ENCODE measurements around the gene CASZ1. TPM values are rescaled to one million over a fixed set of nuclear protein-coding genes. Genes with fewer than 3 reads are reported as not detected.

CASZ1 gene
- total and polyA plus RNA-seq, 10 of the 15 experiments (the other 5 are each of a cell fraction or from before 2014, with no cell fraction given) = 0.52 to 9.8 (median 3.7) TPM

- no peaks in the 10 kb centered on the region; a peak in 1 of 4 replicates for H3K36me3 ChIP-seq (ENCODE audit: control insufficient read depth in 2 of 2, insufficient read depth in 2 of 2, low read length in 1 of 2)
Observed at GRCh38 chr1:10598389-10598702, 198.1 kb downstream of the CASZ1 start.

GRCh38 chr1:10597492-10598388 is 198.7 kb downstream of the CASZ1 start:
- ChIA-PET RAD21 (ENCODE audit: unreplicated experiment) (no interaction called here), POLR2A (interaction anchor here (0.6 kb wide), 1 partner anchor 112 kb away, joined by 5 read pairs; no protein-coding TSS in a partner anchor), SMC1A (ENCODE audit: uncharacterized antibody, unreplicated experiment) (interaction anchor here (1.4 kb wide), 1 partner anchor 41 kb away, joined by 3 read pairs; no protein-coding TSS in a partner anchor), CTCF (interaction anchor here (0.7 kb wide), 1 partner anchor 988 kb away, joined by 5 read pairs; no protein-coding TSS in a partner anchor)
- DNase-seq (ENCODE audit: low read depth, low spot score) = no peak
- peaks cover 14% of the 10 kb centered on the region for H3K4me1 ChIP-seq (ENCODE audit: control insufficient read depth, insufficient read depth, low read length)
- no peak overlapping the region for H3K9ac ChIP-seq (ENCODE audit: control insufficient read depth, insufficient read depth, low read length)
- in situ Hi-C loops (cut with MboI) (no loop called here), intact Hi-C loops (cut with micrococcal nuclease; ENCODE audit: unreplicated experiment) (no loop called here)
- no peak overlapping the region for H2AFZ ChIP-seq (ENCODE audit: control insufficient read depth, low read depth, low read length)
- no peak overlapping the region for H3K4me3 ChIP-seq
- FAIRE-seq = no peak
- H3K9me3 ChIP-seq (replicated peaks; ENCODE audit: control insufficient read depth, insufficient read depth, low read length) = no peaks in the 10 kb centered on the region
- no peak overlapping the region for H3K27ac ChIP-seq (ENCODE audit: control insufficient read depth, insufficient read depth)
- no TSS peak for BruUV-seq (replicated peaks)
- WGBS (ENCODE audit: insufficient coverage, insufficient replicate concordance, low lambda C conversion rate, missing lambda C conversion rate) = 93% methylated on average over 13 of the region's 13 CpGs
- no peak for ATAC-seq
- no peaks in the 10 kb centered on the region for H3K27me3 ChIP-seq (replicated peaks in 1 of 2; ENCODE audit: control insufficient read depth in 2 of 2, insufficient read depth in 2 of 2, low read length in 1 of 2)
- no peaks in the 10 kb centered on the region; a peak in 1 of 4 replicates for H3K36me3 ChIP-seq (ENCODE audit: control insufficient read depth in 2 of 2, insufficient read depth in 2 of 2, low read length in 1 of 2)
- no peaks in the 10 kb centered on the region for H4K20me1 ChIP-seq (ENCODE audit: control insufficient read depth, insufficient read depth)
- no peak overlapping the region for H3K4me2 ChIP-seq (ENCODE audit: control insufficient read depth, insufficient read depth)
- H3K79me2 ChIP-seq (ENCODE audit: control insufficient read depth, insufficient read depth, low read length) = no peaks in the 10 kb centered on the region
- TF ChIP-seq FOXM1 (IDR thresholded peaks at IDR 0.05; ENCODE audit: low read depth, low read length) (no peak), RCOR1 (conservative IDR thresholded peaks at IDR 0.05; ENCODE audit: low read depth, low read length) (no peak), HCFC1 (IDR thresholded peaks at IDR 0.05; ENCODE audit: low read length) (no peak), MLLT1 (IDR thresholded peaks at IDR 0.05) (no peak), CHD2 (IDR thresholded peaks at IDR 0.05; ENCODE audit: borderline replicate concordance, low read depth, low read length) (no peak), SPI1 (IDR thresholded peaks at IDR 0.05; ENCODE audit: borderline replicate concordance, insufficient read depth, low read depth, low read length) (no peak), ZNF274 (IDR thresholded peaks at IDR 0.05; ENCODE audit: insufficient read depth, insufficient read length) (no peak), EZH2 (IDR thresholded peaks at IDR 0.05; ENCODE audit: borderline replicate concordance, control insufficient read depth, low read depth, low read length) (no peak), SIN3A (IDR thresholded peaks at IDR 0.05; ENCODE audit: low read depth, low read length) (no peak), USF2 (IDR thresholded peaks at IDR 0.05; ENCODE audit: borderline replicate concordance, low read depth, low read length) (no peak)

More at GRCh38 chr1:10598389-10598702, 198.1 kb downstream of the CASZ1 start:
- Histone ChIP-seq H4K20me1 (ENCODE audit: control insufficient read depth, insufficient read depth) (no peaks in the 10 kb centered on the region), H3K27ac (ENCODE audit: control insufficient read depth, insufficient read depth) (no peak overlapping the region), H3K4me1 (ENCODE audit: control insufficient read depth, insufficient read depth, low read length) (peaks cover 14% of the 10 kb centered on the region), H3K4me3 (no peak overlapping the region), H3K27me3 (replicated peaks in 1 of 2; ENCODE audit: control insufficient read depth in 2 of 2, insufficient read depth in 2 of 2, low read length in 1 of 2) (no peaks in the 10 kb centered on the region), H3K79me2 (ENCODE audit: control insufficient read depth, insufficient read depth, low read length) (no peaks in the 10 kb centered on the region), H2AFZ (ENCODE audit: control insufficient read depth, low read depth, low read length) (no peak overlapping the region), H3K4me2 (ENCODE audit: control insufficient read depth, insufficient read depth) (no peak overlapping the region), H3K9me3 (replicated peaks; ENCODE audit: control insufficient read depth, insufficient read depth, low read length) (no peaks in the 10 kb centered on the region), H3K9ac (ENCODE audit: control insufficient read depth, insufficient read depth, low read length) (no peak overlapping the region)
- CTCF ChIA-PET = interaction anchor here (0.7 kb wide), 1 partner anchor 987 kb away, joined by 5 read pairs; no protein-coding TSS in a partner anchor
- DNase-seq (ENCODE audit: low read depth, low spot score) = no peak
- POLR2A ChIA-PET = interaction anchor here (0.6 kb wide), 1 partner anchor 113 kb away, joined by 5 read pairs; no protein-coding TSS in a partner anchor
- SMC1A ChIA-PET (ENCODE audit: uncharacterized antibody, unreplicated experiment) = no interaction called here
- BruUV-seq (replicated peaks) = no TSS peak
- intact Hi-C loops (cut with micrococcal nuclease; ENCODE audit: unreplicated experiment) = no loop called here
- WGBS (ENCODE audit: insufficient coverage, insufficient replicate concordance, low lambda C conversion rate, missing lambda C conversion rate) = 71% methylated on average over 6 of the region's 6 CpGs
- TF ChIP-seq CEBPB (IDR thresholded peaks at IDR 0.05; ENCODE audit: borderline replicate concordance in 1 of 2, low read depth in 2 of 2, low read length in 2 of 2) = no peak
- no peak for TF ChIP-seq RBBP5 (conservative IDR thresholded peaks at IDR 0.05)
- TF ChIP-seq RUNX3 (IDR thresholded peaks at IDR 0.05; ENCODE audit: low read length) = no peak
- no peak for TF ChIP-seq CBX5 (IDR thresholded peaks at IDR 0.05; ENCODE audit: low read depth)
- no peak for TF ChIP-seq ETV6 (conservative IDR thresholded peaks at IDR 0.05 in 1 of 2, IDR thresholded peaks at IDR 0.05 in 1 of 2; ENCODE audit: borderline replicate concordance in 1 of 2, low read depth in 1 of 2)
- no peak for TF ChIP-seq POLR2AphosphoS2 (IDR thresholded peaks at IDR 0.05; ENCODE audit: low read depth, low read length)
- ATAC-seq = no peak
- in situ Hi-C loops (cut with MboI) = no loop called here
- RAD21 ChIA-PET (ENCODE audit: unreplicated experiment) = no interaction called here
- no peak for FAIRE-seq
